GM21737 (cell line): Measurements from ENCODE around the gene LHPP.

ENCODE experiments used
- ATAC-seq: cut with Tn5 transposase; IDR thresholded peaks from one replicate; pipeline ENCODE4 v1.9.1; 2021; ENCODE audit warnings: mild to moderate bottlenecking, moderate library complexity; ENCODE audit not compliant: unreplicated experiment

The LHPP gene

GRCh38 chr10:124447751-124448466 lies 13.7 kb upstream of the LHPP start:
- ATAC-seq = no peak

- ATAC-seq = no peak
These were observed 12.9 kb upstream of the LHPP start for GRCh38 chr10:124448696-124449169.

GRCh38 chr10:124449170-124450011 lies 12.2 kb upstream of the LHPP start:
- no peak for ATAC-seq

DNA sequence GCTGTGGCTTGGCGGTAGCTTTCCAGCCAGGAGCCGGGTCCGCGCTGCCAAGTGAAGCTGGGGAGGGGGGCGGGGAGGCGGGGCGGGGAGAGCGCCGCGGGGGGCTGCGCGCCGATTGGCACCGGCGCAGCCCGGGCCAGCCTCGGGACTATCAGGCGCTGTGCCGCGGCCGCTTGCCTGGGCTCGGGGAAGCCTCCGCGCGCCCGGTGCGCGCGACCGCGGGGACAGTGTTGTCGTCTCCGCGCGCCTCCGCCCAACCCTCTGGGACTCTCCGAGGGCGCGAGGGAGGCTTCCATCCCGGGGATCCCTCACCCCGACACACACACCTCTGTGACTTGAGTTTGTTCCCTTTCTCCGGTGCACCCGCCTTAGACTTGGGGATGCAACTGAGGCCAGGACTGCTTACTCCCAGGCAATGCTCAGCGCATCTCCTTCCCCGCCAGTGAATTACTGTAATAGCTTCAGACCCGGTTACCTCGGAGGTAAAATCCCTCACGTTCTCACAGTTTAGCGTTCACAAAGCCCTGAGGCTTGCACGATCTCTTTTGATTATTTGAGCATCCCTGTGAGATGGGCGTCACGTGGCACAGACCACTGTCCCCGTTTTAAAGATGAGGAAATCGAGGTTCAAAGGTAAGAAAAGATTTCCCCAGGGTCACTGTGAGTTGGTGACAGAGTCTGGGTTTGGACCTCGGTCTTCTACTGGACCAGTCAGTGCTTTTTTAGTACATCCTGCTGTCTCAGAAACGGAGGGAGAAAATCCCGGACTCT lies 11.4 kb upstream of the LHPP start, which contains the start of gene NKX1-2:
Gene NKX1-2 (minus strand): TSS at position 24 of the 771 bp plus-strand sequence. CDS start 92 bp downstream, outside the sequence.
- no peak for ATAC-seq

DNA sequence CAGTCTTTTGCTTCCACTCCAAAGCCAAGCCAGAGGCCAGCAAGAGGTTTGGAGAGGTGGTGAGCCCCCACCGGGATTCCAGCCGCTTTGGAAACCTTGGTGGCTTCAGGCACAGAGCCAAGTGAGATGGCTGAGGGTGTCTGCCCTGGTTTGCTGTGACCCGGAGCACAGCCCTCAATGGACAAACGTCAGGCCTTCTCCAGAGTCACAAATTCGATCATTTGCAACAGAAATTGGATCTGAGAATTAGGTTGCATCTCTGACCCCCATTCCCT lies 10.9 kb upstream of the LHPP start:
- ATAC-seq = no peak

GRCh38 chr10:124451276-124451675 lies 10.3 kb upstream of the LHPP start:
- ATAC-seq = no peak

- ATAC-seq = no peak
These were observed 7.5 kb upstream of the LHPP start for GRCh38 chr10:124453960-124454610.

DNA sequence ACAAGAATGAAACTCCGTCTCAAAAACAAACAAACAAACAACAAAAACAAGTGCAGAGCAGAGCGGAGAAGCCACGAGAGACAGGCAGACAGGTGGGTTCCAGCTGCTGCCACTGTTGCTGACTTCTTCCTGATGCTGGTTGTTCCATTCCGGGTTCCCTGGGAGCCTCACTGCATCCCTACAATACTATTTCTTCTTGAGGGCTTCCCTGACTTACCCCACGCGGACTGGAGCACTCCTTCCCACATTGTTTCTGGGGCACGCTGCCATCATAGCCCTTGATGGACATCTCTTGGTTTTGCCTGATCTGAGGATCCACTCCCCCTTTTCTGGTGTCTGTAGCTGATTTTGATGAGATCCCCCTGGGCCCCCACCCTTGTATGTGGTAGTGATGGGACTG lies 6.2 kb upstream of the LHPP start:
- ATAC-seq = no peak

DNA sequence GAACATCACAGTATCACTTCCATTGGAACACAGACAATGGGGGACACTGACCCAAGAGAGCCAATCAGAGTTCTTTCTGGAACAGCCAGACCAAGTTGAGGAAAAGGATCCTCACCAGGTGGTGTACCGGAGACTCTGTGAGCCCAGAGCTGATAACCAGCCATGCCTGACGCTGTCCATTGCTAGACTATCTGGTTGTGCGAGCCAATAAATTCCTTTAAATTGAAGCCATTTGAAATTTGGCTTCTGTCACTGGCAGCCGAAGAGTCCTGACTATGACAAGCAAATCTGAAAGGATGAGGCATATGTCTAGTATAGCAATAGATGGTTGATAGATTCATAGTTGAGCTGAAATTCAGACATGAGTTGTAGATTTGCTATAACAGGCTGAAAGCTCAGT lies 3.1 kb upstream of the LHPP start:
- ATAC-seq = no peak

GRCh38 chr10:124458889-124459288 lies 2.7 kb upstream of the LHPP start:
- no peak for ATAC-seq

DNA sequence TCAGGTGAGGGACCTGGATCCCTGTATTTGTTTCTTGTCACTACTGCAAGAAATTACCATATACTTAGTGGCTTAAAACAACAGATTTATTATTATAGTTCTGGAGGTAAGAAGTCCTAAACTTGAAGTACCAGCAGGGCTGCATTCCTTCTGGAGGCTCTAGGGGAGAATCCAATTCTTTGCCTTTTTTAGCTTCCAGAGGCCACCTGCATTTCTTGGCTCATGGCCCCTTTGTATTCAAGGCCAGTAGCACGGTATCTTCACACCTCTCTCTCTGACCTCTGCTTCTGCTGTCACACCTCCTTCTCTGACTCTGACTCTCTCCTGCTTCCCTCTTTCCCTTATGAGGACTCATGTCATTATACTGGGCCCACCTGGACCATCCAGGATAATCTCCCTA lies 2.2 kb upstream of the LHPP start:
- no peak for ATAC-seq

DNA sequence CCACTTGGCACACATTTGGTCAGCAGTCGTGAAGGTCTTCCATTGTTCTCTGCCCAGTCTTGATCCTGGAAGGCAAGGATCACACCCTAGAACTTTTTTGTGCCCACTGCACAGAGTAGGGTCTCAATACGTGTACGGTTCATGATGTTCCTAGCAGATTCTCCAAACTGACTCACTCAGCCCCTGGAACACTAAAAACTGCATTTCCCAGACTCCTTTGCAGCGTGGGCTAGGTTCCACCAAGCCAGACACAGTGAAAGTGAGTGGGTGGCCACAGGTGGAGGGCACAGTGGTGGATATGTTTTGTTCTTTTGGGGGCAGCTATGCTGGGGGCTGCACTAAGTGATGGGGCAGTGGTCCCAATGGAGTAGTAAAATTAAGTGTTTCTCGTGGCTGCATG lies 1.5 kb upstream of the LHPP start:
- ATAC-seq = no peak

- no peak for ATAC-seq
These were observed 699 bp downstream of the LHPP start for GRCh38 chr10:124462348-124462695.

- ATAC-seq = no peak
These were observed 2.7 kb downstream of the LHPP start for GRCh38 chr10:124464028-124464965.

DNA sequence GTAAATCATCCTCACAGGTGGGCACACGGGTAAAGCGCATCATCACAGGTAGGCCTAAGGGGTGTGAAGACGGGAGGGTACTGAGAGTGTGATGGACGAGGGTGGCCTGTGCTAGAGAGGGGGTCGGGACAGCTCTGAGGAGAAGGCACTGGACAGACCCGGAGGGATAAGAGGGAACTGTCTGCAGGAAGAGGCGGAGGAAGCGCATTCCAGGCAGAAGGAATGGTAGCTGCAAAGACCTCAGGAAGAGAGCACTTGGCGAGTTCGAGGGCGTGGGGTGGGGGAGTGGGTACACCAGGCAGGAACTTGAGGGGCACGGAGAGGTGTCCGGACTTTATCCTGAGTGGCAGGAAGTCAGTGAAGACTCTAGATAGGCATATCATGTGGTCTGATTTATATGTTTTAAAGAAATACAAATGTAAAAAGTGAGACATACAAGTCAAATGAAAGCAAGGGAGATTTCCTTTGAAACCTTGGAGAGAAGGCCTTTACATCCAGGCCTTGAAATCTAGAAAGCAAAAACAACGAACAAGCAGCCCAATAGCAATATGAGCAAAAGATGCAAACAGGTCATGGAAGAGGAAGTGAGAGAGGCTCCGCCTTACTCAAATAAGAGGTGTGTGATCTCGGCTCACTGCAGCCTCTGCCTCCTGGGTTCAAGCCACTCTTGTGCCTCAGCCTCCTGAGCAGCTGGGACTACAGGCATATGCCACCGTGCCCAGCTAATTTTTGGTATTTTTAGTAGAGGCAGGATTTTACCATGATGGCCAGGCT lies 3.6 kb downstream of the LHPP start:
- ATAC-seq = no peak

GRCh38 chr10:124465777-124466488 lies 4.3 kb downstream of the LHPP start:
- ATAC-seq = no peak

GRCh38 chr10:124467165-124467564 lies 5.5 kb downstream of the LHPP start:
- no peak for ATAC-seq

GRCh38 chr10:124468624-124469023 lies 7.0 kb downstream of the LHPP start:
- no peak for ATAC-seq
